MCF 10A (cell line): ENCODE results near the gene MLYCD. TPM values are rescaled to one million over a fixed set of nuclear protein-coding genes. Genes with fewer than 3 reads are reported as not detected.

ENCODE experiments used
- BruUV-seq: library from RNA; stranded (reverse); fragments of 400-500 nt; replicated peaks from 2 replicates; lab custom pipeline; 2021; lab: Mats Ljungman, UMichigan
- CTCF ChIA-PET: fragments of 300-600 bp; sonication (Branson Sonifier 250); formaldehyde crosslinking; extraction: SDS; loops from one replicate; lab custom pipeline; 2021; ENCODE audit warnings: antibody characterized with exemption, inconsistent platforms; lab: Yijun Ruan, JAX
- POLR2A ChIA-PET: fragments of 300-600, 350-650 bp; sonication (Branson Sonifier 250); formaldehyde crosslinking; extraction: SDS; loops from one replicate; lab custom pipeline; 2020; ENCODE audit warnings: antibody characterized with exemption, inconsistent platforms; lab: Yijun Ruan, JAX
- DNase-seq: peaks from one replicate; pipeline ENCODE4 v3.0.0-alpha.2; 2018; ENCODE audit not compliant: unreplicated experiment
- H3K27ac Mint-ChIP-seq: one replicate; pipeline ENCODE4 v1.8.0; 2022; ENCODE audit warnings: mild to moderate bottlenecking, low read depth, mixed read lengths; ENCODE audit not compliant: unreplicated experiment
- H3K27me3 Mint-ChIP-seq: one replicate; pipeline ENCODE4 v1.8.0; 2022; ENCODE audit warnings: mixed read lengths; ENCODE audit not compliant: insufficient read depth, unreplicated experiment
- H3K36me3 Mint-ChIP-seq: one replicate; pipeline ENCODE4 v1.8.0; 2022; ENCODE audit warnings: mild to moderate bottlenecking, moderate library complexity, mixed read lengths; ENCODE audit not compliant: insufficient read depth, unreplicated experiment
- H3K4me1 Mint-ChIP-seq: one replicate; pipeline ENCODE4 v1.8.0; 2022; ENCODE audit warnings: mixed read lengths; ENCODE audit not compliant: insufficient read depth, unreplicated experiment
- H3K4me3 Mint-ChIP-seq: one replicate; pipeline ENCODE4 v1.8.0; 2022; ENCODE audit warnings: mild to moderate bottlenecking, moderate library complexity, mixed read lengths; ENCODE audit not compliant: unreplicated experiment
- H3K9me3 Mint-ChIP-seq: one replicate; pipeline ENCODE4 v1.8.0; 2022; ENCODE audit warnings: mixed read lengths; ENCODE audit not compliant: unreplicated experiment
- CTCF ChIP-seq: fragments of 200-600 bp; IDR thresholded peaks from one replicate; pipeline ENCODE4 v1.8.0; 2022; ENCODE audit warnings: antibody characterized with exemption, mild to moderate bottlenecking; ENCODE audit not compliant: unreplicated experiment
- intact Hi-C: fragments of 100-400 bp; cut with micrococcal nuclease; formaldehyde crosslinking; loops from 2 replicates; pipeline ENCODE4 v1.14.1; 2022
- total RNA-seq: library from RNA; stranded (reverse); gene quantifications from 2 replicates; pipeline ENCODE4 v1.2.3, GENCODE V29; 2022

MLYCD gene
- total RNA-seq, 1 experiment from 2014 or later, result 2.5 TPM

GRCh38 chr16:83907111-83907510 is 8.2 kb downstream of the MLYCD start:
- peaks cover 24% of the 10 kb centered on the region for H3K36me3 Mint-ChIP-seq
- H3K27me3 Mint-ChIP-seq, result no peaks in the 10 kb centered on the region
- ChIA-PET POLR2A (no interaction called here), CTCF (interaction anchor here (1.4 kb wide), 1 partner anchor 19 kb away, joined by 6 read pairs; no protein-coding TSS in a partner anchor)
- intact Hi-C loops, result no loop called here
- H3K4me3 Mint-ChIP-seq, result no peak overlapping the region
- TF ChIP-seq CTCF, result no peak
- no peaks in the 10 kb centered on the region for H3K9me3 Mint-ChIP-seq
- no peaks in the 10 kb centered on the region for H3K4me1 Mint-ChIP-seq
- no peak for DNase-seq
- H3K27ac Mint-ChIP-seq, result no peak overlapping the region
- BruUV-seq, result no TSS peak

GRCh38 chr16:83907631-83908250 is 8.8 kb downstream of the MLYCD start:
- Mint-ChIP-seq H3K4me1 (no peaks in the 10 kb centered on the region), H3K4me3 (no peak overlapping the region), H3K36me3 (peaks cover 24% of the 10 kb centered on the region), H3K9me3 (no peaks in the 10 kb centered on the region), H3K27ac (no peak overlapping the region), H3K27me3 (no peaks in the 10 kb centered on the region)
- no peak for TF ChIP-seq CTCF
- BruUV-seq, result no TSS peak
- no peak for DNase-seq
- POLR2A ChIA-PET, result no interaction called here
- intact Hi-C loops, result no loop called here
- CTCF ChIA-PET, result interaction anchor here (1.2 to 1.4 kb wide), 2 partner anchors 18 to 19 kb away, joined by 5 to 6 read pairs; no protein-coding TSS in a partner anchor

DNA sequence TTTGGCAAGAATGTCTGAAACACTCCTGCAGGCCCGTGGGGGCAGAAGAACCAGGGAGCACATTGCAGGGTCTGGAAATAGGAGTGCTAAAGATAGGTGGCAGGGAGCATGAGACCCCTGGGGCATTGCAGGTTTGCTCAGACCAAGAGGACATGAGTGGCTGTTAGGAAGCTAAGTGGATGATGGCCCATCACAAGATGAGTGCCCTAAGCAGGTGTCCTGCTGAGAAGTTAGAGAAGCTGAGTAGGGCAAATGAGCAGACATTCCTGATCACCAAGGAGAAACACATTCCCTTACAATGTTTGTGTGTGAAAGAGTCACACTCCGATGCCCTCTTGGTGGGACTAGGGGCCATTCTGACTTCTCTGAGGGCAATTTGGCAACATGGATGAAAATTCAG is 9.9 kb downstream of the MLYCD start:
- CTCF ChIA-PET, result interaction anchor here (1.2 kb wide), 1 partner anchor 17 kb away, joined by 5 read pairs; no protein-coding TSS in a partner anchor
- H3K4me1 Mint-ChIP-seq, result no peaks in the 10 kb centered on the region
- POLR2A ChIA-PET, result no interaction called here
- no peak overlapping the region for H3K4me3 Mint-ChIP-seq
- peaks cover 33% of the 10 kb centered on the region for H3K36me3 Mint-ChIP-seq
- intact Hi-C loops, result no loop called here
- no peak for DNase-seq
- H3K27ac Mint-ChIP-seq, result no peak overlapping the region
- TF ChIP-seq CTCF, result no peak
- H3K27me3 Mint-ChIP-seq, result no peaks in the 10 kb centered on the region
- H3K9me3 Mint-ChIP-seq, result no peaks in the 10 kb centered on the region
- BruUV-seq, result no TSS peak

- no peak overlapping the region for H3K27ac Mint-ChIP-seq
- no peak overlapping the region for H3K4me3 Mint-ChIP-seq
- intact Hi-C loops, result no loop called here
- peaks cover 41% of the 10 kb centered on the region for H3K36me3 Mint-ChIP-seq
- no peak for TF ChIP-seq CTCF
- BruUV-seq, result no TSS peak
- CTCF ChIA-PET, result interaction anchor here (1.2 to 5.0 kb wide), 4 partner anchors 12 to 154 kb away, joined by 4 to 29 read pairs (median 7); partner anchors contain the start of gene MLYCD
- DNase-seq, result no peak
- POLR2A ChIA-PET, result interaction anchor here (1.0 to 1.3 kb wide), 2 partner anchors 10 to 12 kb away, joined by 4 to 5 read pairs; partner anchors contain the start of gene MLYCD
- no peaks in the 10 kb centered on the region for H3K9me3 Mint-ChIP-seq
- no peaks in the 10 kb centered on the region for H3K4me1 Mint-ChIP-seq
- no peaks in the 10 kb centered on the region for H3K27me3 Mint-ChIP-seq
Measured at GRCh38 chr16:83911290-83911689, 12.4 kb downstream of the MLYCD start.
